CD4-positive, alpha-beta T cell (primary cell): ENCODE data around the gene GOLGA6C. TPM values are rescaled to one million over a fixed set of nuclear protein-coding genes. Genes with fewer than 3 reads are reported as not detected.

ENCODE experiments used
- ATAC-seq: fragments of 200-7000 bp; cut with Tn5 transposase; one replicate; pipeline ENCODE4 v1.10.0; 2022; ENCODE audit warnings: mild to moderate bottlenecking; ENCODE audit not compliant: poor library complexity
- CTCF ChIA-PET: fragments of 350-600 bp; sonication (Branson Sonifier 250); formaldehyde crosslinking; loops from one replicate; lab custom pipeline; 2021; ENCODE audit warnings: antibody characterized with exemption, inconsistent platforms; lab: Charles Lee
- POLR2A ChIA-PET: fragments of 350-600 bp; sonication (Branson Sonifier 250); formaldehyde crosslinking; loops from one replicate; lab custom pipeline; 2021; ENCODE audit warnings: antibody characterized with exemption, inconsistent platforms; lab: Charles Lee
- DNase-seq, 14 experiments: peaks; one replicate each; pipeline ENCODE4 v3.0.0-alpha.2; 2013 to 2020; ENCODE audit warnings: mixed read lengths in 2 of 14
- H3K27ac ChIP-seq, 2 donors: one replicate each; pipeline versions ENCODE4 v1.5.1 to v1.7.0; 2013; ENCODE audit warnings: low read length in 2 of 2, low read depth in 1 of 2, mild to moderate bottlenecking in 1 of 2
- H3K27me3 ChIP-seq, 2 experiments: 1 replicate in 1 of 2; 2 replicates in 1 of 2; pipeline versions ENCODE4 v1.6.1 to v1.7.0; 2013; ENCODE audit warnings: low read length in 2 of 2, control low read depth in 1 of 2, mild to moderate bottlenecking in 1 of 2, moderate library complexity in 1 of 2; ENCODE audit not compliant: insufficient read depth in 2 of 2, control insufficient read depth in 1 of 2
- H3K36me3 ChIP-seq: one replicate; pipeline ENCODE4 v1.6.1; 2013; ENCODE audit warnings: low read length, control low read depth; ENCODE audit not compliant: insufficient read depth
- H3K4me1 ChIP-seq: one replicate; pipeline ENCODE4 v1.6.1; 2013; ENCODE audit warnings: low read length, control low read depth; ENCODE audit not compliant: insufficient read depth
- H3K4me3 ChIP-seq: one replicate; pipeline ENCODE4 v1.5.1; 2013; ENCODE audit warnings: mild to moderate bottlenecking, low read length, moderate library complexity
- H3K9me3 ChIP-seq, 2 experiments: 1 replicate in 1 of 2; 2 replicates in 1 of 2; pipeline versions ENCODE4 v1.6.1 to v1.7.0; 2013; ENCODE audit warnings: low read length in 2 of 2, mild to moderate bottlenecking in 2 of 2, control low read depth in 1 of 2, moderate library complexity in 1 of 2; ENCODE audit not compliant: control insufficient read depth in 1 of 2, insufficient read depth in 1 of 2
- H3K27ac Mint-ChIP-seq: one replicate; pipeline ENCODE4 v1.8.0; 2020; ENCODE audit warnings: mixed read lengths
- H3K27me3 Mint-ChIP-seq: one replicate; pipeline ENCODE4 v1.8.0; 2021; ENCODE audit warnings: mixed read lengths
- H3K36me3 Mint-ChIP-seq: one replicate; pipeline ENCODE4 v1.8.0; 2021; ENCODE audit warnings: low read depth, mixed read lengths
- H3K4me1 Mint-ChIP-seq: one replicate; pipeline ENCODE4 v1.8.0; 2021; ENCODE audit warnings: low read depth, mixed read lengths
- H3K4me3 Mint-ChIP-seq: one replicate; pipeline ENCODE4 v1.8.0; 2020; ENCODE audit warnings: mild to moderate bottlenecking, mixed read lengths
- H3K9me3 Mint-ChIP-seq: one replicate; pipeline ENCODE4 v1.8.0; 2020; ENCODE audit warnings: mixed read lengths
- CTCF ChIP-seq: fragments of 200-600 bp; IDR thresholded peaks from one replicate; pipeline ENCODE4 v1.8.0; 2022; ENCODE audit warnings: antibody characterized with exemption, mild to moderate bottlenecking
- intact Hi-C, 2 experiments: fragments of 100-400 bp; cut with DNase I in 1 of 2; cut with micrococcal nuclease in 1 of 2; formaldehyde crosslinking; loops; one replicate each; pipeline versions ENCODE4 v1.15.1 to v1.9.0; 2023 to 2025; cut with DNase I, micrococcal nuclease
- total RNA-seq, 174 experiments: library from RNA in 2 of 174; stranded (reverse) in 2 of 174; gene quantifications; one replicate each; pipeline ENCODE4 v1.2.3 and lab custom pipeline; 2021 to 2026

The GOLGA6C gene
- total RNA-seq, 2 experiments from 2014 or later, result not detected

- no peak for TF ChIP-seq CTCF
- ATAC-seq, result no peak
- H3K4me1 ChIP-seq, result no peaks in the 10 kb centered on the region
- Mint-ChIP-seq H3K27me3 (peaks cover 19% of the 10 kb centered on the region), H3K9me3 (no peaks in the 10 kb centered on the region), H3K4me1 (no peaks in the 10 kb centered on the region), H3K36me3 (no peaks in the 10 kb centered on the region), H3K27ac (no peak overlapping the region), H3K4me3 (no peak overlapping the region)
- H3K27ac ChIP-seq, result no peak overlapping the region
- no peaks in the 10 kb centered on the region for H3K36me3 ChIP-seq
- CTCF ChIA-PET, result no interaction called here
- no peaks in the 10 kb centered on the region for H3K9me3 ChIP-seq
- POLR2A ChIA-PET, result no interaction called here
- H3K27me3 ChIP-seq, result peaks cover 0 to 6% of the 10 kb centered on the region in 2 experiments
- intact Hi-C loops, result no loop called here
- no peak overlapping the region for H3K4me3 ChIP-seq
- DNase-seq, result no peak
Measured at GRCh38 chr15:75235051-75235673, 23.0 kb upstream of the GOLGA6C start.

- Histone ChIP-seq H3K4me1 (no peaks in the 10 kb centered on the region), H3K9me3 (no peaks in the 10 kb centered on the region), H3K27me3 (peaks cover 4 to 6% of the 10 kb centered on the region in 2 experiments), H3K27ac (no peak overlapping the region), H3K4me3 (no peak overlapping the region), H3K36me3 (no peaks in the 10 kb centered on the region)
- no peak overlapping the region for H3K27ac Mint-ChIP-seq
- ATAC-seq (no peak), DNase-seq (peak in 1 of 14 experiments; percentile 3)
- intact Hi-C loops, result no loop called here
- no peaks in the 10 kb centered on the region for H3K36me3 Mint-ChIP-seq
- no peak overlapping the region for H3K4me3 Mint-ChIP-seq
- peaks cover 19% of the 10 kb centered on the region for H3K27me3 Mint-ChIP-seq
- ChIA-PET POLR2A (no interaction called here), CTCF (no interaction called here)
- H3K4me1 Mint-ChIP-seq, result no peaks in the 10 kb centered on the region
- no peaks in the 10 kb centered on the region for H3K9me3 Mint-ChIP-seq
- TF ChIP-seq CTCF, result no peak
Measured at GRCh38 chr15:75235760-75236729, 22.1 kb upstream of the GOLGA6C start.

DNA sequence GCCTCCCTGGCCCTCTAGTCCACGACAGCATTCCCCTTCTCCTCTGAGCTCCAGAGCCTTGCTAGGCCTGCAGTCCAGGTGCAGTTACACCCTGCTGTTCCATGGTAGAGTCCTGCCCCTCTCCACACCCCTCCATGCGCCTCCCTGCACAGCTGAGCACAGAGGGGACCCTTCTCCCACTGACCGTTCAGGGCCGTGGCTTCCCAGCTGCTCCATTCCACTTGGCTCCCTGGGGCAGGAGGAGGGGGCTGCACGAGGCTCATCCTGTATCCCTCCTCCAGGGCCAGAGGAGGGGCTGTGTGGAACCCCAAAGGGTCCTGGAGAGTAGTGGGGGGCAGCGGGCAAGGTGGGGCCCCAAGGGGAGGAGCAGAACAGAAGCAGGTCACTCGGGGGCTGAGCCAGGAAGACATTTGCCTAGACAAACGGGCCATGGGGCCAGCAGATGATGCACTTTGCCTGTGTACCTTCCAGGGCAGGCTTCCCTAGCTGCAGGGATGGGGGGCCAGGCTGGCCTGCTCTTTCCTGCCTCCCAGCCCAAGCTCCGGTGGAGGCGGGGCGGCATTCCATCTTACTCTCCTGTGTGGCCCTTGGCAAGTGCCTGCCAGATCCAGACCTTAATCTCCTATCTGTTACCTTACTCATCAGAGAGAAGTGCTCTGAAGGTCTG, 20.7 kb upstream of the GOLGA6C start:
- no peak for TF ChIP-seq CTCF
- Histone ChIP-seq H3K27me3 (peaks cover 3 to 4% of the 10 kb centered on the region in 2 experiments), H3K9me3 (no peaks in the 10 kb centered on the region), H3K27ac (no peak overlapping the region), H3K4me1 (no peaks in the 10 kb centered on the region), H3K4me3 (no peak overlapping the region), H3K36me3 (no peaks in the 10 kb centered on the region)
- Mint-ChIP-seq H3K4me3 (no peak overlapping the region), H3K36me3 (no peaks in the 10 kb centered on the region), H3K4me1 (no peaks in the 10 kb centered on the region), H3K27ac (no peak overlapping the region), H3K27me3 (peaks cover 10% of the 10 kb centered on the region), H3K9me3 (no peaks in the 10 kb centered on the region)
- DNase-seq (peak in 1 of 14 experiments; percentile 5), ATAC-seq (no peak)
- intact Hi-C loops, result no loop called here
- POLR2A ChIA-PET, result no interaction called here
- CTCF ChIA-PET, result no interaction called here
